H1 (cell line): ENCODE data around the gene CRKL.

Source experiments
- CTCF ChIP-seq, 3 experiments: IDR thresholded peaks; 1 replicate in 2 of 3; 2 replicates in 1 of 3; pipeline versions ENCODE4 v1.5.1 to v1.6.1; 2011; ENCODE audit warnings: low read length in 3 of 3, mild to moderate bottlenecking in 3 of 3, inconsistent platforms in 2 of 3, low read depth in 1 of 3, moderate library complexity in 1 of 3; ENCODE audit not compliant: insufficient read depth in 1 of 3; ENCODE audit errors: control extremely low read depth in 1 of 3
- MAFK ChIP-seq: IDR thresholded peaks from 2 replicates; pipeline ENCODE4 v1.6.1; 2012; ENCODE audit warnings: low read depth, mild to moderate bottlenecking, improper control_type of control experiment, low read length
- SP4 ChIP-seq: IDR thresholded peaks from 2 replicates; pipeline ENCODE4 v1.6.1; 2012; ENCODE audit warnings: low read length, inconsistent platforms
- ZNF274 ChIP-seq: IDR thresholded peaks from 2 replicates; pipeline ENCODE4 v1.7.0; 2012; ENCODE audit warnings: low read length, borderline replicate concordance; ENCODE audit errors: extremely low read depth

GRCh38 chr22:20956258-20957101 is 39.3 kb downstream of the CRKL start:
- TF ChIP-seq MAFK: no peak
- peak; percentile 43 to 70 (median 45); a peak in 3 of 4 replicates for TF ChIP-seq CTCF (IDR thresholded peaks at IDR 0.05; ENCODE audit: control extremely low read depth in 1 of 3, insufficient read depth in 1 of 3, low read depth in 1 of 3, low read length in 3 of 3)
- 0 out of 2 replicates have a peak, but pooled peaks have one; percentile 34 for TF ChIP-seq SP4
- TF ChIP-seq ZNF274: no peak
